Endothelial cell (in vitro differentiated cells): ENCODE measurements around the gene SRGAP3. TPM values are rescaled to one million over a fixed set of nuclear protein-coding genes. Genes with fewer than 3 reads are reported as not detected.

Experiments used
- DNase-seq: peaks from one replicate; pipeline ENCODE4 v3.0.0; 2021; ENCODE audit warnings: low spot score
- H3K27ac Mint-ChIP-seq: one replicate; pipeline ENCODE4 v1.8.0; 2021; ENCODE audit warnings: mixed read lengths, inconsistent platforms; ENCODE audit not compliant: unreplicated experiment
- H3K27me3 Mint-ChIP-seq: one replicate; pipeline ENCODE4 v1.8.0; 2021; ENCODE audit warnings: mild to moderate bottlenecking, moderate library complexity, mixed read lengths, inconsistent platforms; ENCODE audit not compliant: unreplicated experiment
- H3K36me3 Mint-ChIP-seq: one replicate; pipeline ENCODE4 v1.8.0; 2021; ENCODE audit warnings: mild to moderate bottlenecking, low read depth, mixed read lengths, inconsistent platforms; ENCODE audit not compliant: unreplicated experiment
- H3K4me1 Mint-ChIP-seq: one replicate; pipeline ENCODE4 v1.8.0; 2021; ENCODE audit warnings: mild to moderate bottlenecking, mixed read lengths, inconsistent platforms; ENCODE audit not compliant: unreplicated experiment
- H3K4me3 Mint-ChIP-seq: one replicate; pipeline ENCODE4 v1.8.0; 2021; ENCODE audit warnings: mild to moderate bottlenecking, mixed read lengths, inconsistent platforms; ENCODE audit not compliant: unreplicated experiment
- H3K9me3 Mint-ChIP-seq: one replicate; pipeline ENCODE4 v1.8.0; 2021; ENCODE audit warnings: mixed read lengths, inconsistent platforms; ENCODE audit not compliant: unreplicated experiment
- CTCF ChIP-seq: fragments of 200-600 bp; sonication (generic); IDR thresholded peaks from one replicate; pipeline ENCODE4 v1.5.0; 2021; ENCODE audit warnings: antibody characterized with exemption; ENCODE audit not compliant: unreplicated experiment
- total RNA-seq: library from RNA; stranded (reverse); fragmentation: NEBNext Ultra II Directional; extraction: Animal tissue kit (Norgen Biotek cat#: 25700); gene quantifications from one replicate; pipeline ENCODE4 v1.2.1, GENCODE V29; 2021; ENCODE audit not compliant: unreplicated experiment

Gene SRGAP3
- total RNA-seq, 1 donor from 2014 or later, result 12.0 TPM

DNA sequence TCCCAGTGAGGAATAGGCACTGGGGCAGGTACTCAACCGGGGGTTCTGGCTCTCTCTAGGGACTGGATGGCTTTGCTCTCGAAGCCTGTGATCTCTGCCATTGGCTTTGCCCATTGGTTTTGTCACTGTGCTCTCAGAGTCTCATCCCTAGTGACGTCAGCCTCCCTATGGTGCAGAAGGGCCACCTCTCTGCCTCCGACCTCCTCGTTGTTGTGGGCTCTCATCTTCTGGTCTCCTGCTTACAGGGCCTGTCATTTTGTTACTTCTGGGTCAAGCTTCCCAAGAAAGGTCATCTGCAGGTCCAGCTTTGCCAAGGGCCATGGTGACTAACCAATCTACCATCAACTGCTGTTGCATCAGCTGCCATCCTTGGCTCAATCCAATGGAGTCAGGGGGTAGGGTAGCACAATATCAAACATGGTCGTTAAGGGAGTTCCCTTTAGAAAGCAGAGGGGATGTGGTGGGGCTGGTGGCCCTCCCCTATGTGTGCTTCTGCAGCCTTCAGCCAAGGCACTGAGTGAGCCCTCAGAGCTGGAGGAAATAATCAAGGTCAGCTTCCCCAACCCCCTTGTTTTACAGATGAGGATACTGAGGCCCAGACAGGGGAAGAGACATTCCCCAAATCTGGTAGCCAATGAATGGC lies 272.8 kb downstream of the SRGAP3 start:
- Mint-ChIP-seq H3K4me1 (peaks cover 7% of the 10 kb centered on the region), H3K36me3 (peaks cover 5% of the 10 kb centered on the region), H3K4me3 (no peak overlapping the region), H3K27ac (no peak overlapping the region), H3K9me3 (no peaks in the 10 kb centered on the region), H3K27me3 (peaks cover 3% of the 10 kb centered on the region)
- DNase-seq, result no peak
- no peak for TF ChIP-seq CTCF

DNA sequence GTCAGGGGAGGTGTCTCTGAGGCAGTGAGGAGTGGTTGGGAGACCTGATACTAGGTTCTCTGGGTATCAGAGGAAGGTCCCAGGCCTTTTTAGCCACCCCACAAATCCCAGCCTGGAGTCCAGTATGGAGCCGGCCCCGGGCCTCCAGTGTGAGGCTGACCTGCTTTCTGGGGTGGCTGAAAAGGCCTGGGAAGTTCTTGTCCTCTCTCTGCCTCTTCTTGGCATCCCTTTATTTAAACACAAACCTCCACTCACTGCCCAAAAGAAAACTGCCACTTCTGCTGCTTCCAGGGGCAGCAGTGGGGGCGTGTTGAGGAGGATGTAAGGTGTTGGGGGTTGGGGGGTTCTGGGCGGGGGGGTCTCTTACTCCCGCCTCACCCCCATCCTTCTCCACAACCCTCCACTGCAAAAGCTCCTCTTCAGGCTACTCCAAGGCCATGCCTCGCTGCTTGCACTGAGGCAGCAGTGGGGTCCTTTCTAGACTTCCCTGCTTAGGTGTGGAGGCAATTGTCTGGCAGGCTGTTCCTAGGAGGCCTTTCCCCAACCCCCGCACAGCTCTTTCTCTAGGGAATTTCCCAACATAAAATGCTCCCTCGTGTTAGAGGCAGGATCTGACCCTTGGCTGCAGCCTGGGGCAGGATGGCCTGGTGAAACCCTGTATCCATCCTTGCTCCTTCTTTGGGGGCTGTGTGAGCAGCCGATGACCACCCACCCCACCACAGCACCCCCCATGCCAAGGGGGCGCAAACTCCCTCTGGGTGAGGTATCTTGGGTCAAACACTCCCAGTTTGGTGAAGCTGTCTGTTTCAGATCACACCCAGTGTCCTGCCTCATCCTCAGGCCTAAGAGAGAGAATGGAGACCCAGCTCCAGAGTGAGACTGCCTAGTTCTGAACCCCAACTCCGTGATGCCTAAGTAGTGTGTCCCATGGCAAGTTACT lies 274.1 kb downstream of the SRGAP3 start:
- H3K4me1 Mint-ChIP-seq, result peaks cover 1% of the 10 kb centered on the region
- no peak overlapping the region for H3K27ac Mint-ChIP-seq
- H3K36me3 Mint-ChIP-seq, result peaks cover 5% of the 10 kb centered on the region
- no peak overlapping the region for H3K4me3 Mint-ChIP-seq
- peaks cover 3% of the 10 kb centered on the region for H3K27me3 Mint-ChIP-seq
- no peaks in the 10 kb centered on the region for H3K9me3 Mint-ChIP-seq
- DNase-seq, result no peak
- no peak for TF ChIP-seq CTCF

DNA sequence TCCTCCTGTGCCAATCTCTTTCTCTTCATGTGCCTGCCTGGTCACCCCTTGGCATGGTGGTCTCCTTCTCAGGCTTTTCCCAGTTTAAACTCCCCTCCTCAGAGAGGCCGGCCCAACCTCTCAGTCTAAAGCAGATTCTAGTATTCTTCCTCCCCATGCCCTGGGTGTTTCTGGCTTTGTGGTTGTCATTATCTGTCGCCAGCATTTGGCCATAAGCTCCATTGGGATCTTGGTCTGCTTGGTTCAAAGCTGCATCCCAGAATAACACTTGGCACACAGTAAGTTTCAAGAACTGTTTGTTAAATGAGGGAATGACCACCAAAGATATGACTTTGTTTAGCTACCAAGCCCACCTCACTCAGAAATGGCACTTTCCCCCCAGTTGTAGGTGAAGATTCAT lies 275.0 kb downstream of the SRGAP3 start:
- H3K9me3 Mint-ChIP-seq, result no peaks in the 10 kb centered on the region
- H3K27me3 Mint-ChIP-seq, result peaks cover 3% of the 10 kb centered on the region
- H3K4me1 Mint-ChIP-seq, result no peaks in the 10 kb centered on the region
- H3K4me3 Mint-ChIP-seq, result no peak overlapping the region
- DNase-seq, result no peak
- H3K36me3 Mint-ChIP-seq, result peaks cover 4% of the 10 kb centered on the region
- no peak overlapping the region for H3K27ac Mint-ChIP-seq
- no peak for TF ChIP-seq CTCF

GRCh38 chr3:8972639-8973038 lies 276.8 kb downstream of the SRGAP3 start:
- no peak for DNase-seq
- H3K4me1 Mint-ChIP-seq, result no peaks in the 10 kb centered on the region
- H3K9me3 Mint-ChIP-seq, result no peaks in the 10 kb centered on the region
- no peaks in the 10 kb centered on the region for H3K27me3 Mint-ChIP-seq
- H3K27ac Mint-ChIP-seq, result no peak overlapping the region
- no peak overlapping the region for H3K4me3 Mint-ChIP-seq
- no peaks in the 10 kb centered on the region for H3K36me3 Mint-ChIP-seq
- no peak for TF ChIP-seq CTCF
